ENCODE measurements around the gene SCN5A. TPM values are rescaled to one million over a fixed set of nuclear protein-coding genes. Genes with fewer than 3 reads are reported as not detected.

The SCN5A gene
- total and polyA plus RNA-seq, 2 of the 13 experiments (the other 11 are each of a cell fraction or from before 2014, with no cell fraction given), result 0.22 TPM; not detected in 1

Small RNA genes lying within 50 kb of the gene (small RNA-seq; reads per million reads assigned to genes)
- 0 reads per million in 3 experiments for gene RF00019 (ENCODE audit: insufficient read depth in 2 of 3, insufficient read length in 3 of 3, low read depth in 2 of 3, low replicate concordance in 1 of 3)

Other genes with a start within 250 kb of the SCN5A start
- 10.0 and 11.3 TPM in 2 replicates for gene ACVR2B, start 195.8 kb downstream of the SCN5A start, total RNA-seq (2016; rRNA removed; fragmentation: Illumina TruSeq; extraction: Trizol)
- gene ACVR2B, start 195.8 kb downstream of the SCN5A start, polyA plus RNA-seq (2011; rRNA removed), result 12.0 and 12.7 TPM in 2 replicates
- 7.2 and 9.5 TPM in 2 replicates for gene EXOG, start 153.3 kb downstream of the SCN5A start, total RNA-seq (2016; rRNA removed; fragmentation: Illumina TruSeq; extraction: Trizol)
- 5.5 TPM in 2 replicates for gene EXOG, start 153.3 kb downstream of the SCN5A start, polyA plus RNA-seq (2011; rRNA removed)
- gene SCN10A, start 166.5 kb upstream of the SCN5A start, total RNA-seq (2016; rRNA removed; fragmentation: Illumina TruSeq; extraction: Trizol), result not detected in 2 replicates
- not detected in 2 replicates for gene SCN10A, start 166.5 kb upstream of the SCN5A start, polyA plus RNA-seq (2011; rRNA removed)